Muscle layer of colon (tissue), 2 donors: ENCODE data around the gene MXRA5.
"Not testable (repeated sequence)": the region's sequence is repeated elsewhere in the genome, so short reads cannot be mapped to it uniquely, and the experiment has no call there.

ENCODE experiments used
- H3K27ac ChIP-seq: one replicate; pipeline ENCODE4 v1.7.0; 2013; ENCODE audit warnings: low read depth, mild to moderate bottlenecking, low read length, moderate library complexity
- H3K27me3 ChIP-seq, 2 donors: one replicate each; pipeline ENCODE4 v1.7.0; 2013; ENCODE audit warnings: low read length in 2 of 2, mild to moderate bottlenecking in 2 of 2; ENCODE audit not compliant: insufficient read depth in 2 of 2, control insufficient read depth in 1 of 2
- H3K36me3 ChIP-seq: one replicate; pipeline ENCODE4 v1.7.0; 2013; ENCODE audit warnings: mild to moderate bottlenecking, low read length; ENCODE audit not compliant: insufficient read depth
- H3K4me1 ChIP-seq: one replicate; pipeline ENCODE4 v1.7.0; 2013; ENCODE audit warnings: mild to moderate bottlenecking, low read length; ENCODE audit not compliant: insufficient read depth
- H3K4me3 ChIP-seq, 2 donors: one replicate each; pipeline ENCODE4 v1.7.0; 2013; ENCODE audit warnings: low read length in 2 of 2, low read depth in 1 of 2, mild to moderate bottlenecking in 1 of 2, moderate library complexity in 1 of 2
- H3K9ac ChIP-seq: one replicate; pipeline ENCODE4 v1.7.0; 2013; ENCODE audit warnings: low read length
- H3K9me3 ChIP-seq: one replicate; pipeline ENCODE4 v1.7.0; 2013; ENCODE audit warnings: mild to moderate bottlenecking, low read length
- donor health status: abdominal sarcoma.
- donor health status: Adenocarcinoma of cecum.

Gene MXRA5

DNA sequence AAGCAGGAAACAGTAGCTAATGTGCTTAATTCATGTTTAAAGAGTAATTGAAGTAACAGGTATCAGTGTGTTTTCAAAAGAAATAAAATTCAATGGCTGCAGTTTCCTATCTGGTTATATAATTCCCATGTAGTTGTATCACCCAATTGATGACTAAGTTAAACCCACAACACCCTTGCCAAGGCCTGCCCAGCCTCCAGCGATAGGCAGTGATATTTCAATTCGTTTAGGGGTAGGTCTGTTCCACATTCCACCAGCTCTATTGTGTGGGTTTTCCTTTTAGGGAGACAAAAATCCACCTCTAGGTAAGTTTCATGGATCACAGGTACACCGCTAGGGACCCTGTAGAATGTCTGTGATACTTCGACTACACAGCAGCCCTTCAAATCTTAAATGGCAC lies 24.7 kb upstream of the MXRA5 start:
- H3K36me3 ChIP-seq, result no peaks in the 10 kb centered on the region
- no peak overlapping the region for H3K27ac ChIP-seq
- no peaks in the 10 kb centered on the region for H3K27me3 ChIP-seq
- H3K4me3 ChIP-seq, result no peak overlapping the region
- no peaks in the 10 kb centered on the region for H3K4me1 ChIP-seq
- no peaks in the 10 kb centered on the region for H3K9me3 ChIP-seq
- H3K9ac ChIP-seq, result no peak overlapping the region

DNA sequence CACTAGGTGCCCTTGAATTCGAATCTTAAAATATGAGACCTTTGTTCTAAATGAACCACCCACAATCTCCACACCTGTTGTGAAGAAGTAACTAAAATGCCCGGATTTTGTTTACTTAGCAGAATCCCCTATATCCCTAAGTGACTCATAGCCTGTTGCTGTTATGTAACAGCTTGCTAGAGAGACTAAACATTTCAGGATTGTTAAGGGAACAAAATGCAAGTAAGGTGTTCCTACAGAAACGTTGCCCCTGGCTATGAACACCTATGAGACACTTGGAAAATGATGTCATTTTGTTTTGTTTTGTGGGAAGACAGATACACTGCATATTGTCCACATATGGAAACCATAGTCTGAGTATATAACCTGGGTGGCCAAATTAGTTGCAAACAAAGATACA lies 24.2 kb upstream of the MXRA5 start:
- Histone ChIP-seq H3K36me3 (no peaks in the 10 kb centered on the region), H3K27me3 (no peaks in the 10 kb centered on the region), H3K9me3 (no peaks in the 10 kb centered on the region), H3K4me3 (no peak overlapping the region), H3K9ac (no peak overlapping the region), H3K4me1 (no peaks in the 10 kb centered on the region), H3K27ac (no peak overlapping the region)

DNA sequence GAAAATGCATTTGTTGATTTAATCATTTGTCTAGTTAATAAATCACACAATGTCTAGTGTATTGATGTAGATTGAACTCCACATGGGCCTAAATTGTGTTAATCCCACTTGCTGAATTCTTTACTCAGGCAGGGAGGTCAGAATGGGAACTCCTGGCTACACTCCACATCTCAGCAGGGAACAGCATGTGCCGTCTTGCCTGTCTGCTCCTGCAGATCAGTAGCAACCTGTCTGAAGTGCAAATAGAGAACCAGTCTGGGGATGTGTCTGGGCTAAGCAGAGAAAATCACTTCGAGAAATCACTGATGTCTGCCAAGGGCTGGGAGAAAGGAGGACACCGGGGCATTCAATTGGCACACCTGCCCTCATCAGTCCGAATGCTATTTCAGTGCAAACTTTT lies 16.5 kb upstream of the MXRA5 start:
- no peak overlapping the region for H3K9ac ChIP-seq

DNA sequence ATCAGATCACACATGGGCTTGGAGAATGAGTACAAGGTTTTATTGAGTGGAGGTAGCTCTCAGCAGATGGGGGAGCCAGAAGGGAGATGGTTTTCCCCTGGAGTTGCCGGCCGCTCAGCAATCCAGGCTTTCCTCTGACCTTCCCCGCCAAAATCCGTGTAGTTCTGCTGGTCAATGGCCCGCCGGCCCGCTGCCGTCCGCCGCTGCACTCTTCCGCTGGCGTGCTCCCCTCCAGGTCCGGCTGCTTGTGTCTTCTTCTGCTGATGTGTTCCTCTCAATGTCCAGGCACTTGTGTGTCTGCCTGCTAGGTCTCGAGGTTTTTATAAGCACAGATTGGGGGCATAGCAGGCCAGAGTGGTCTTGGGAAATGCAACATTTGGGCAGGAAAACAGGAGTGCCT lies 14.4 kb upstream of the MXRA5 start:
- H3K27ac ChIP-seq, result no peak overlapping the region
- no peaks in the 10 kb centered on the region for H3K27me3 ChIP-seq
- no peaks in the 10 kb centered on the region for H3K4me1 ChIP-seq
- H3K9ac ChIP-seq, result no peak overlapping the region
- no peak overlapping the region for H3K4me3 ChIP-seq
- no peaks in the 10 kb centered on the region for H3K9me3 ChIP-seq
- H3K36me3 ChIP-seq, result no peaks in the 10 kb centered on the region

More for the DNA sequence above, 16.5 kb upstream of the MXRA5 start:
- Histone ChIP-seq H3K4me1 (no peaks in the 10 kb centered on the region), H3K9me3 (no peaks in the 10 kb centered on the region), H3K36me3 (no peaks in the 10 kb centered on the region), H3K27ac (no peak overlapping the region), H3K27me3 (no peaks in the 10 kb centered on the region), H3K4me3 (no peak overlapping the region)

DNA sequence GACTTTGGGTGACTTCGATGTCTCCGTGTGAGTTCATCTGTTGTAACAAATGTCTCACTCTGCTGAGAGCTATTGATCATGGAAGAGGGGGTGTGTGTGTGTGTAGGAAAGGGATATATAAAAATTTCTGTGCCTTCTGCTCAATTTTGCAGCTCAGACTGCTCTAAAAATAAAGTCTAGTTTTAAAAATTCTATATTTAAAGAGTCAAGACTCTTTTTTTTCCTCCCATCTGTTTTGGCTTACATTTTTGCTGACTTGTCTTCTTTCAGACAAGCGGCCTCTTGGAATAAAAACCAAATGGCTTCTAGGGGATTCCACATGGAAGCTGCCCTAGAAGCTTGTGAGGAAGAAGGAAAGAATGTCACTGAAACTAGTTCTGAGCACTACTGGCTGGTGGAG lies 6.3 kb upstream of the MXRA5 start:
- H3K4me3 ChIP-seq, H3K36me3 ChIP-seq, H3K27ac ChIP-seq, H3K27me3 ChIP-seq, H3K4me1 ChIP-seq, H3K9me3 ChIP-seq, H3K9ac ChIP-seq: not testable (repeated sequence)

DNA sequence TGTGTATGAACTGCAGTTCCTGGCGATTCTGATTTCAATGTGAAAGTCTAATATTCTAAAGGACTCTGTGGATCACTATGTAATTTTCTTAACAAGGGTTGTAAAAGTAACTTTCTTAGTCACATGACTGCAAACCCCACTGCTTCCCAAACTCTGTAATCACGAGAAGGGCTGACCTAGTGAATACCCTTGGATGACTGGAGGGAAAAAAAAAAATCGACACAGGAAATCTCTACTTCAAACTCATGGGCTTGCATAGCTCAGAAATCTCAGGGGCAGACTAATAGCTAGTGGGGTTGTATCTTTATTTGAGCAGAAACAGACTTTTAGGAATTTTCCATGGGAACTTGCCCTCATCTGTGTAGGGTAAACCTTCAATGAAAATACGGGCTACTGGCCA lies 4.8 kb upstream of the MXRA5 start:
- no peak overlapping the region for H3K27ac ChIP-seq
- H3K9ac ChIP-seq, result no peak overlapping the region
- no peak overlapping the region for H3K4me3 ChIP-seq
- peaks cover 7% of the 10 kb centered on the region for H3K9me3 ChIP-seq
- no peaks in the 10 kb centered on the region for H3K36me3 ChIP-seq
- H3K27me3 ChIP-seq, result no peaks in the 10 kb centered on the region
- no peaks in the 10 kb centered on the region for H3K4me1 ChIP-seq

DNA sequence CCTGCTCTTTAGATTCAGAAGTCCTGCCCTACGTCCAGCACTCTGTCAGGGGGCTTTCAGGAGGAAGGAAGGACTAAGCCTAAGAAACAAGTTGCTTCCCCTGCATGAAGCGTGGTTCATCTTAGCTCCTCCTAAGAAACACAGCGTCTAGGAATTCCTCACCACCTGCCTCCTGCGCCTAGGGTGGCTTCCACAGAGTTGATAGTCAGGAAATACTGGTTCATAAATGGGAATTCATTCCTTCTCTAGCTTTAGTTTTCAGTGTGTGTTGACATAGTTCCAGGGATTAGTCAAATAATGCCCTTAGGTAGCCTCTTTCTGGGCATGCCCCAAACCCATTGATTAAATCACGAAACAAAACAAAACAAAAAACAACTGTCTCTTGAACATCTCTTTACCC lies 1.7 kb upstream of the MXRA5 start:
- H3K9me3 ChIP-seq, result peaks cover 7% of the 10 kb centered on the region
- H3K9ac ChIP-seq, result no peak overlapping the region
- peaks cover 4 to 13% of the 10 kb centered on the region in 2 donors for H3K27me3 ChIP-seq
- no peak overlapping the region for H3K4me3 ChIP-seq
- no peaks in the 10 kb centered on the region for H3K4me1 ChIP-seq
- no peaks in the 10 kb centered on the region for H3K36me3 ChIP-seq
- H3K27ac ChIP-seq, result no peak overlapping the region

DNA sequence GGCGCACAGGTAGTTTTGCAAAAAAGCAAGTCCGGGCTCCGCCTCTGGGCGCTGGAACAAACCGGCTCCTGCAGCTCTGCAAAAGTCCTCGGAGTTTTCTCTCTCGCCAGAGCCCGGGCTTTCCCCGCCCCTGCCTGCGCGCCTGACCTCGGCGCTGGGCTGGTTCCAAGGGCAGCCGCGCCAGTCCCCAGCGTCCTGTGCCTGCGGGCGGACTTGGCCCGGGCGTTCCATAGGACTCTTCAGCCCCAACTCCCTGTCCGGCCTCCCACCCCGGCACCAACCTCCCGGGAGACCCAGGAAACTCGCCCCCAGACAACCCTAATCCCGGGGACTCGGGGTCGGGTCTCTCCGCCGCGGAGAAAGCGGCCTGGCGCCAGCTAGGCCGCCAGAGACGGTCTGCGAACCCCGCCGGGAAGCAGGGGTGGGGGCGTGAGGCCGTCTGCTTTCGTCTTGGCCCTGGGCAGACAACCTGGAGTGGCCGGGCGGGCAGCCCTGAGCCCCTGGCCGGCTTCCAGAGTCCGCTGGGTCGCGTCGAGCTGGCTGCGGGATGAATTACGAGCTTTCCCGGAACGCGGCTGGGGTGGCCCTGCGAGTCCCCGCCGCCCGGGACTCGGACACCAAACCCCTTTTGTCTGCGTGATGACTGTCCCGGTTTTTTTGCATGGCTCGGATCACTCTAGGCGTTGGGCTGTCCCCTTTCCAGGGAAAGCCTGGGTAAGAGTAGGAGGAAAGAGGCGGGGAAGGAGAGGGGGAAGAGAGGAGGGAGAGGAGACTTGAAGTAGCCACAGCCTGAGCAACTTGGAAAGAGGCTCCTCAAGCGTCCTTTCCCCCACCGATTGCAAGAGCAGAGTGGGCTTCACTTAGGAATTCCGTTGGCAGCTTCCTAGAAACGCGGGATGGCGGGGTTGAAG lies 916 bp downstream of the MXRA5 start:
- Histone ChIP-seq H3K9me3 (peaks cover 7% of the 10 kb centered on the region), H3K36me3 (no peaks in the 10 kb centered on the region), H3K27ac (no peak overlapping the region), H3K27me3 (peaks cover 7 to 13% of the 10 kb centered on the region in 2 donors), H3K4me3 (peak overlapping the region in 1 of 2 donors; percentile 23), H3K4me1 (no peaks in the 10 kb centered on the region), H3K9ac (no peak overlapping the region)

DNA sequence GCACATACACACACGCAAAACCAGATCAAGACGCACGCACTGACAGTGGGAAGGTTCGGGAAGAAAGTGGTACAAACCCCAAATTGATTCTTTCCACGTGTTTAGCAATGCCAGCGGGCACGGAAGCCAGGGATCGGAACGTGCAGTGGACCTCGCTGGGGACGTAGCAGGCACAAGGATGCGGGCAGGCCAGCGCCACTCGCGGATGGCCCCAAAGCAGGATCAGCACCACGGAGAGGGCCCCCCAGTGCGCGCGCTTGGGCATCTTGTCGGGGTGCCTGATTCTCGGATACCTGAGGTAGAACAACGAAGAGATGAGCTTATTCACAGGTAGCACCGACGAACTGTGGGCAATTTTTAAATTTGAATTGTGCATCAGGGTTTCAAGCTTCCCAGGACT lies 2.9 kb downstream of the MXRA5 start:
- not testable (repeated sequence) for H3K4me3 ChIP-seq, H3K4me1 ChIP-seq, H3K27ac ChIP-seq, H3K9ac ChIP-seq, H3K9me3 ChIP-seq, H3K36me3 ChIP-seq
- peaks cover 7 to 13% of the 10 kb centered on the region in 2 donors for H3K27me3 ChIP-seq

DNA sequence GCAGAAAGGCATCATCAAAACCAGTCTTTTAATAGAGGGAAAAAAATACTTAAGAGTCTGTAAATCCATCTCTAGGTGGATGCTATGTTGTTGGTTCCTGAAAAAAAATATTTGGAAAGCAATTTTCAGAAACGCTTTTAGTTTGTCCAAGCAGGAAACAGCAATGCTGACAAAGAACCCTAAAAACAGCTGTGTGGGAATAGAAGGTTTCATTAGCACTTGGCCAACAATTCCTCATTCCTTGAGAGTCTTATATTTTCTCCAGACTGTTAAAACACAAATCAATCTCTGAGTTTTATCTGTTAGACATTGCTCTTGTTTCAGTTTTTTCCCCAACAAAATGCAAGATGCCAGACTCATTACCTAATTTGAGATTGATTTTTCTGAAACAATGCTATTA lies 6.4 kb downstream of the MXRA5 start:
- Histone ChIP-seq H3K27me3 (peaks cover 5 to 7% of the 10 kb centered on the region in 2 donors), H3K4me1 (no peaks in the 10 kb centered on the region), H3K36me3 (no peaks in the 10 kb centered on the region), H3K9ac (no peak overlapping the region), H3K9me3 (no peaks in the 10 kb centered on the region), H3K4me3 (no peak overlapping the region), H3K27ac (no peak overlapping the region)

DNA sequence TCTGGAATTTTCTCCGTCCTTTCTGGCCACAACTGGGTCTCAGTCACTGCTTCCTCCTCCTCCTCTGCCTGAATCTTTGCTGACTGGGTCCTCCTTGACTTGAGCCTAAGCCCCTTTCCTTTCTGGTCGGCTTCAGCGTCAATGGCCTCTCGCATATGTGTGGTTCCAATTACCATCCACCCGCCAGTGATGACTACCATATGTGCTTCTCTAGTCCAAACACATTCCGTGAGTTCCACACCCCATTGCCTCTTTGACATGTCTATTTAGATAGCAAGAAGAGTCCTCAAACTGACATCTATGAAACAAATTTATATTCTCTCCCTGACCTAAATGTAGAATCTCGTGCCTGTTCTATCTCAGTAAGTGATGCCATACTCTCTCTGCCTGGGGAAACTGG lies 19.8 kb downstream of the MXRA5 start:
- no peak overlapping the region for H3K27ac ChIP-seq
- no peaks in the 10 kb centered on the region for H3K4me1 ChIP-seq

DNA sequence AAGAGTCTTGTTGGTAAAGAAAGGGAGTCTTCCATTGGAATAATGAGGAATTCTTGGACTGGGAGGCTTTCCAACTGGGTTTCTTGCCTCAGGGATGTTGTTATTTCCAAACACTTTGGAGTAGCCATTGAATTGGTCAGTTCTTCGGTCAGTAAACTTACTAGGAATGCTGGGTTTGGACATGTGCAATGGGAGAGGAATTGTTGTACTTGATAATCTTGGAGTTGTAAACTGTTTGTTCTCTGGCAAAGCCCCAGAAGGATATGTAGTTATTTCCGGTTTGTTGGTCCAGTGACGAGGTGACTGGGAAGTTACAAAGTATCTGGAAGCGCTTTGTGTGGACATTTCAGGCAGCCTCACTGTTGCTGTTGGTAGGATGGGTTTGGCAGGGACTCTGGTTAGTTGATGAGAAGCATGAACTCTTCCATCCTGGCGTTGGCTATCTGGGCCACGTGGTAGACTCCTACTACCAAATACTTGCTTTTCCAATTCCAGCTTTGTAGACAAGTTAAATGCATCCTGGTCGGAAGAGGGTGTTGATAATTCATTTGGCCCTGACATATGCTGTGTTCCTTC lies 25.9 kb downstream of the MXRA5 start:
- H3K27me3 ChIP-seq, result no peaks in the 10 kb centered on the region
- no peak overlapping the region for H3K4me3 ChIP-seq
- no peaks in the 10 kb centered on the region for H3K4me1 ChIP-seq
- no peaks in the 10 kb centered on the region for H3K9me3 ChIP-seq
- no peak overlapping the region for H3K27ac ChIP-seq
- no peak overlapping the region for H3K9ac ChIP-seq
- H3K36me3 ChIP-seq, result no peaks in the 10 kb centered on the region

More for the DNA sequence above, 19.8 kb downstream of the MXRA5 start:
- Histone ChIP-seq H3K4me3 (no peak overlapping the region), H3K36me3 (no peaks in the 10 kb centered on the region), H3K27me3 (no peaks in the 10 kb centered on the region), H3K9me3 (no peaks in the 10 kb centered on the region), H3K9ac (no peak overlapping the region)
